Stimulated activated CD8-positive, alpha-beta memory T cell treated with anti-CD3 and anti-CD28 coated beads, Interleukin-7, amount 100 ng/mL, for 4 hours (primary cell): ENCODE measurements around the gene NEB.
"Not testable (repeated sequence)": the region's sequence is repeated elsewhere in the genome, so short reads cannot be mapped to it uniquely, and the experiment has no call there.

Experiments used
- DNase-seq, 2 donors: peaks; one replicate each; pipeline ENCODE4 v3.0.0-alpha.2; 2020; ENCODE audit warnings: low read depth in 2 of 2

Gene NEB

GRCh38 chr2:151758744-151759143 lies 24.5 kb upstream of the NEB start:
- DNase-seq = no peak

- no peak for DNase-seq
Measured at GRCh38 chr2:151757861-151758260, 23.6 kb upstream of the NEB start.

GRCh38 chr2:151756820-151757219 lies 22.5 kb upstream of the NEB start:
- no peak for DNase-seq

- no peak for DNase-seq
Measured at GRCh38 chr2:151754253-151754897, 20.1 kb upstream of the NEB start.

GRCh38 chr2:151753540-151753939 lies 19.3 kb upstream of the NEB start:
- no peak for DNase-seq

GRCh38 chr2:151745261-151745660 lies 11.0 kb upstream of the NEB start:
- not testable (repeated sequence) for DNase-seq

GRCh38 chr2:151730262-151730975 lies 3.9 kb downstream of the NEB start:
- DNase-seq = no peak

- DNase-seq = no peak
Measured at GRCh38 chr2:151729837-151730236, 4.4 kb downstream of the NEB start.

GRCh38 chr2:151729415-151729811 lies 4.9 kb downstream of the NEB start:
- DNase-seq = no peak

GRCh38 chr2:151728804-151729414 lies 5.4 kb downstream of the NEB start:
- DNase-seq = no peak

GRCh38 chr2:151727593-151728552 lies 6.4 kb downstream of the NEB start:
- no peak for DNase-seq

- DNase-seq = no peak
Measured at GRCh38 chr2:151721161-151721560, 13.1 kb downstream of the NEB start.

- no peak for DNase-seq
Measured at GRCh38 chr2:151720521-151720920, 13.8 kb downstream of the NEB start.

- DNase-seq = no peak
Measured at GRCh38 chr2:151718796-151719195, 15.5 kb downstream of the NEB start.

- no peak for DNase-seq
Measured at GRCh38 chr2:151718247-151718646, 16.0 kb downstream of the NEB start.

- DNase-seq = no peak
Measured at GRCh38 chr2:151716721-151717120, 17.6 kb downstream of the NEB start.

- no peak for DNase-seq
Measured at GRCh38 chr2:151713291-151713903, 20.9 kb downstream of the NEB start.

- DNase-seq = no peak
Measured at GRCh38 chr2:151711025-151711424, 23.3 kb downstream of the NEB start.

- DNase-seq = no peak
Measured at GRCh38 chr2:151708788-151709187, 25.5 kb downstream of the NEB start.

GRCh38 chr2:151707857-151708256 lies 26.4 kb downstream of the NEB start:
- DNase-seq = no peak

- DNase-seq = not testable (repeated sequence)
Measured at GRCh38 chr2:151704480-151704961, 29.8 kb downstream of the NEB start.
